SK-N-SH (cell line): ENCODE data around the gene PAN2. TPM values are rescaled to one million over a fixed set of nuclear protein-coding genes. Genes with fewer than 3 reads are reported as not detected.

ENCODE experiments used
- CTCF ChIA-PET: fragments of 300-600, 350-600 bp; formaldehyde crosslinking; extraction: SDS; loops from one replicate; lab custom pipeline; 2021; lab: Yijun Ruan, JAX
- POLR2A ChIA-PET: fragments of 350-600 bp; sonication (Branson Sonifier 250); formaldehyde crosslinking; extraction: SDS; loops from one replicate; lab custom pipeline; 2020; ENCODE audit warnings: antibody characterized with exemption, inconsistent platforms; lab: Yijun Ruan, JAX
- DNase-seq: peaks from one replicate; pipeline ENCODE4 v3.0.0; 2012
- H2AFZ ChIP-seq: fragments of 200-600 bp; sonication (generic); 2 replicates; pipeline ENCODE4 v1.8.1; 2016; ENCODE audit warnings: antibody characterized with exemption, mild to moderate bottlenecking, low read depth
- H3F3A ChIP-seq: fragments of 200-600 bp; sonication (generic); replicated peaks from 2 replicates; pipeline ENCODE3; 2016; ENCODE audit warnings: antibody characterized with exemption, mild to moderate bottlenecking; ENCODE audit not compliant: insufficient read depth
- H3K27ac ChIP-seq, 2 experiments: fragments of 200-500 bp in 1 of 2; fragments of 200-600 bp in 1 of 2; sonication (Bioruptor generic) in 1 of 2; sonication (generic), shearing (Covaris generic) in 1 of 2; 2 replicates each; pipeline versions ENCODE4 v1.5.1 to v1.6.1; 2014 to 2016; ENCODE audit warnings: low read depth in 2 of 2, inconsistent platforms in 1 of 2, low read length in 1 of 2, mild to moderate bottlenecking in 1 of 2, mixed read lengths in 1 of 2
- H3K27me3 ChIP-seq: fragments of 200-600 bp; sonication (generic), shearing (Covaris generic); 2 replicates; pipeline ENCODE4 v1.6.1; 2016; ENCODE audit warnings: mixed run types; ENCODE audit not compliant: insufficient read depth
- H3K36me3 ChIP-seq, 2 experiments: fragments of 200-500 bp in 1 of 2; fragments of 200-600 bp in 1 of 2; sonication (Bioruptor generic) in 1 of 2; sonication (generic) in 1 of 2; replicated peaks in 1 of 2; 2 replicates each; pipeline versions ENCODE3 to v1.5.1; 2014 to 2016; ENCODE audit warnings: low read length in 1 of 2, mild to moderate bottlenecking in 1 of 2; ENCODE audit not compliant: insufficient read depth in 2 of 2, control insufficient read depth in 1 of 2
- H3K4me1 ChIP-seq, 2 experiments: fragments of 200-500 bp in 1 of 2; fragments of 200-600 bp in 1 of 2; sonication (Bioruptor generic) in 1 of 2; sonication (generic), shearing (Covaris generic) in 1 of 2; 2 replicates each; pipeline versions ENCODE4 v1.5.1 to v1.6.1; 2014 to 2016; ENCODE audit warnings: low read depth in 1 of 2, low read length in 1 of 2, mixed run types in 1 of 2; ENCODE audit not compliant: insufficient read depth in 2 of 2, control insufficient read depth in 1 of 2
- H3K4me2 ChIP-seq: fragments of 200-600 bp; sonication (generic), shearing (Covaris generic); 2 replicates; pipeline ENCODE4 v1.6.1; 2017; ENCODE audit warnings: mixed run types
- H3K4me3 ChIP-seq, 2 experiments: fragments of 200-500 bp in 1 of 2; fragments of 200-600 bp in 1 of 2; sonication (Bioruptor generic) in 1 of 2; sonication (generic), shearing (Covaris generic) in 1 of 2; 2 replicates each; pipeline versions ENCODE4 v1.5.1 to v1.8.1; 2014 to 2016; ENCODE audit warnings: low read depth in 2 of 2, inconsistent platforms in 1 of 2, low read length in 1 of 2, mild to moderate bottlenecking in 1 of 2, mixed read lengths in 1 of 2, moderate library complexity in 1 of 2
- H3K79me2 ChIP-seq: fragments of 200-600 bp; sonication (generic); 2 replicates; pipeline ENCODE4 v1.8.1; 2017; ENCODE audit warnings: mild to moderate bottlenecking; ENCODE audit not compliant: insufficient read depth
- H3K9ac ChIP-seq: fragments of 200-600 bp; sonication (generic); 2 replicates; pipeline ENCODE4 v1.6.1; 2017; ENCODE audit warnings: mixed run types
- H3K9me2 ChIP-seq: fragments of 200-600 bp; sonication (generic); 2 replicates; pipeline ENCODE4 v1.6.1; 2017; ENCODE audit warnings: mixed run types
- H3K9me3 ChIP-seq: fragments of 200-600 bp; sonication (generic); 2 replicates; pipeline ENCODE4 v1.6.1; 2017; ENCODE audit warnings: mixed run types, mild to moderate bottlenecking, moderate library complexity
- H4K20me1 ChIP-seq: fragments of 200-600 bp; sonication (generic); 2 replicates; pipeline ENCODE4 v1.6.1; 2017; ENCODE audit warnings: mild to moderate bottlenecking, mixed run types; ENCODE audit not compliant: insufficient read depth
- JUND ChIP-seq: IDR thresholded peaks from 2 replicates; pipeline ENCODE4 v1.4.0; 2012
- NFIC ChIP-seq: IDR thresholded peaks from 2 replicates; pipeline ENCODE4 v1.4.0; 2012; ENCODE audit warnings: borderline replicate concordance
- NRF1 ChIP-seq: IDR thresholded peaks from 2 replicates; pipeline ENCODE4 v1.6.1; 2012; ENCODE audit warnings: low read depth, mild to moderate bottlenecking, low read length
- RXRA ChIP-seq: IDR thresholded peaks from 2 replicates; pipeline ENCODE4 v1.4.0; 2012; ENCODE audit warnings: low read depth, mild to moderate bottlenecking, borderline replicate concordance
- WGBS: methylation state at CpG from one replicate; pipeline ENCODE4 v1.1.6; 2017; ENCODE audit warnings: low lambda C conversion rate; 5-methylcytosine and 5-hydroxymethylcytosine counted together
- polyA plus RNA-seq, 3 experiments: library from polyadenylated mRNA; depleted of rRNA; stranded (reverse); fragments of >200 nt; gene quantifications; 2 replicates each; pipeline ENCODE4 v1.2.3, GENCODE V29; 2012
- TF ChIP-seq, protein P1 (sequence below): IDR thresholded peaks from 2 replicates; pipeline ENCODE4 v1.4.0; 2012; ENCODE audit warnings: low read depth, borderline replicate concordance
- TF ChIP-seq, protein P2 (sequence below): fragments of 150-350 bp; IDR thresholded peaks from 2 replicates; pipeline ENCODE4 v1.6.1; 2016; ENCODE audit warnings: mild to moderate bottlenecking, low read depth, low read length
- TF ChIP-seq, protein P3 (sequence below): IDR thresholded peaks from 2 replicates; pipeline ENCODE4 v1.6.1; 2012; ENCODE audit warnings: mild to moderate bottlenecking, low read depth, low read length, moderate library complexity

The PAN2 gene
- polyA plus RNA-seq, 1 of the 3 experiments (the other 2 are of a cell fraction): 37.1 TPM

- TF ChIP-seq, protein P1, sequence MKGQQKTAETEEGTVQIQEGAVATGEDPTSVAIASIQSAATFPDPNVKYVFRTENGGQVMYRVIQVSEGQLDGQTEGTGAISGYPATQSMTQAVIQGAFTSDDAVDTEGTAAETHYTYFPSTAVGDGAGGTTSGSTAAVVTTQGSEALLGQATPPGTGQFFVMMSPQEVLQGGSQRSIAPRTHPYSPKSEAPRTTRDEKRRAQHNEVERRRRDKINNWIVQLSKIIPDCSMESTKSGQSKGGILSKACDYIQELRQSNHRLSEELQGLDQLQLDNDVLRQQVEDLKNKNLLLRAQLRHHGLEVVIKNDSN: no peak
- TF ChIP-seq JUND: no peak
- TF ChIP-seq RXRA: no peak
- TF ChIP-seq, protein P2, sequence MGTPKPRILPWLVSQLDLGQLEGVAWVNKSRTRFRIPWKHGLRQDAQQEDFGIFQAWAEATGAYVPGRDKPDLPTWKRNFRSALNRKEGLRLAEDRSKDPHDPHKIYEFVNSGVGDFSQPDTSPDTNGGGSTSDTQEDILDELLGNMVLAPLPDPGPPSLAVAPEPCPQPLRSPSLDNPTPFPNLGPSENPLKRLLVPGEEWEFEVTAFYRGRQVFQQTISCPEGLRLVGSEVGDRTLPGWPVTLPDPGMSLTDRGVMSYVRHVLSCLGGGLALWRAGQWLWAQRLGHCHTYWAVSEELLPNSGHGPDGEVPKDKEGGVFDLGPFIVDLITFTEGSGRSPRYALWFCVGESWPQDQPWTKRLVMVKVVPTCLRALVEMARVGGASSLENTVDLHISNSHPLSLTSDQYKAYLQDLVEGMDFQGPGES: no peak
- TF ChIP-seq, protein P3, sequence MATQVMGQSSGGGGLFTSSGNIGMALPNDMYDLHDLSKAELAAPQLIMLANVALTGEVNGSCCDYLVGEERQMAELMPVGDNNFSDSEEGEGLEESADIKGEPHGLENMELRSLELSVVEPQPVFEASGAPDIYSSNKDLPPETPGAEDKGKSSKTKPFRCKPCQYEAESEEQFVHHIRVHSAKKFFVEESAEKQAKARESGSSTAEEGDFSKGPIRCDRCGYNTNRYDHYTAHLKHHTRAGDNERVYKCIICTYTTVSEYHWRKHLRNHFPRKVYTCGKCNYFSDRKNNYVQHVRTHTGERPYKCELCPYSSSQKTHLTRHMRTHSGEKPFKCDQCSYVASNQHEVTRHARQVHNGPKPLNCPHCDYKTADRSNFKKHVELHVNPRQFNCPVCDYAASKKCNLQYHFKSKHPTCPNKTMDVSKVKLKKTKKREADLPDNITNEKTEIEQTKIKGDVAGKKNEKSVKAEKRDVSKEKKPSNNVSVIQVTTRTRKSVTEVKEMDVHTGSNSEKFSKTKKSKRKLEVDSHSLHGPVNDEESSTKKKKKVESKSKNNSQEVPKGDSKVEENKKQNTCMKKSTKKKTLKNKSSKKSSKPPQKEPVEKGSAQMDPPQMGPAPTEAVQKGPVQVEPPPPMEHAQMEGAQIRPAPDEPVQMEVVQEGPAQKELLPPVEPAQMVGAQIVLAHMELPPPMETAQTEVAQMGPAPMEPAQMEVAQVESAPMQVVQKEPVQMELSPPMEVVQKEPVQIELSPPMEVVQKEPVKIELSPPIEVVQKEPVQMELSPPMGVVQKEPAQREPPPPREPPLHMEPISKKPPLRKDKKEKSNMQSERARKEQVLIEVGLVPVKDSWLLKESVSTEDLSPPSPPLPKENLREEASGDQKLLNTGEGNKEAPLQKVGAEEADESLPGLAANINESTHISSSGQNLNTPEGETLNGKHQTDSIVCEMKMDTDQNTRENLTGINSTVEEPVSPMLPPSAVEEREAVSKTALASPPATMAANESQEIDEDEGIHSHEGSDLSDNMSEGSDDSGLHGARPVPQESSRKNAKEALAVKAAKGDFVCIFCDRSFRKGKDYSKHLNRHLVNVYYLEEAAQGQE: no peak
- TF ChIP-seq NFIC: no peak
These were observed 42.0 kb upstream of the PAN2 start for GRCh38 chr12:56375598-56376434.

DNA sequence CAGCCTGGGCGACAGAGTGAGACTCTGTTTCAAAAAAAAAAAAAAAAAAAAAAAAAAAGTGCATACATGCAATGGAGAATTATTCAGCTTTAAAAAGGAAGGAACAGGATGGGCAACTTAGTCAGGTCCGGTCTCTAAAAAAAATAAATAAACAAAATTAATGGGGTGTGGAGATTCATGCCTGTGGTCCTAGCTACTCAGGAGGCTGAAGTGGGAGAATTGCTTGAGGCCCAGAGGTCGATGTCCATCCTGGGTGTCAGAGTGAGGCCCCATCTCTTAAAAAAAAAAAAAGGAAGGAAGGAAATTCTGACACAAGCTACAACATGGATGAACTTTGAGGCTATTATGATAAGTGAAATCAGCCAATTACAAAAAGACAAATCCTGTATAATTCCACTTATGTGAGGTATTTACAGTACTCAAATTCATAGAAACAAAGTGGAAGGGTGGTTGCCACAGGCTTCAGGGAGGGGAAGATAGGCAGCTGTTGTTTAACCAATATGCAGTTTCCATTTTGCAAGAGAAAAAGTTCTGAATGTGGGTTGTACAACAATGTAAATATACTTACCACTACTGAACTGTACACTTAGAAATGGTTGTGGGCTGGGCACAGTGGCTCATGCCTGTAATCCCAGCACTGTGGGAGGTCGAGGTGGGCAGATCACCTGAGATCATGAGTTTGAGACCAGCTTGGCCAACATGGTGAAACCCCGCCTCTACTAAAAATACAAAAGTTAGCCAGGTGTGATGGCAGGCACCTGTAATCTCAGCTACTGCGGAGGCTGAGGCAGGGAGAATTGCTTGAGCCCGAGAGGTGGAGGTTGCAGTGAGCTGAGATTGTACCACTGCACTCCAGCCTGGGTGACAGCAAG lies 41.2 kb upstream of the PAN2 start:
- Histone ChIP-seq H3K9me3 (peaks cover 8% of the 10 kb centered on the region; the same call in 1 of the 2 replicates), H3K9ac (no peak overlapping the region), H3K79me2 (no peaks in the 10 kb centered on the region), H3K36me3 (no peaks in the 10 kb centered on the region), H4K20me1 (no peaks in the 10 kb centered on the region), H3K27me3 (no peaks in the 10 kb centered on the region), H3K4me3 (no peak overlapping the region), H3K4me2 (no peak overlapping the region), H3F3A (no peaks in the 10 kb centered on the region), H3K27ac (no peak overlapping the region), H2AFZ (no peak overlapping the region), H3K4me1 (no peaks in the 10 kb centered on the region), H3K9me2 (no peaks in the 10 kb centered on the region)
- no peak for DNase-seq
- no peak for TF ChIP-seq NRF1
- WGBS: 61% methylated on average over 7 of the region's 7 CpGs
- POLR2A ChIA-PET: interaction anchor here (0.6 kb wide), 1 partner anchor 70 kb away, joined by 3 read pairs; no protein-coding TSS in a partner anchor
- CTCF ChIA-PET: interaction anchor here (1.0 kb wide), 1 partner anchor 10 kb away, joined by 3 read pairs; no protein-coding TSS in a partner anchor

More at GRCh38 chr12:56375598-56376434, 42.0 kb upstream of the PAN2 start:
- H3K27ac ChIP-seq: no peak overlapping the region
- POLR2A ChIA-PET: no interaction called here
- no peaks in the 10 kb centered on the region for H3K27me3 ChIP-seq
- no peaks in the 10 kb centered on the region for H3K79me2 ChIP-seq
- no peak overlapping the region for H3K4me2 ChIP-seq
- H3K9me2 ChIP-seq: no peaks in the 10 kb centered on the region
- H3K4me1 ChIP-seq: no peaks in the 10 kb centered on the region
- H3K36me3 ChIP-seq: no peaks in the 10 kb centered on the region
- no peak overlapping the region for H3K4me3 ChIP-seq
- CTCF ChIA-PET: no interaction called here
- DNase-seq: no peak
- H2AFZ ChIP-seq: no peak overlapping the region
- 60% methylated on average over 11 of the region's 11 CpGs for WGBS
- no peaks in the 10 kb centered on the region for H3F3A ChIP-seq
- peaks cover 8% of the 10 kb centered on the region; the same call in 1 of the 2 replicates for H3K9me3 ChIP-seq
- no peak overlapping the region for H3K9ac ChIP-seq
- H4K20me1 ChIP-seq: no peaks in the 10 kb centered on the region
